Stimulated activated naive CD4-positive, alpha-beta T cell (primary cell): ENCODE data around the gene KLHL24.
"Not testable (repeated sequence)": the region's sequence is repeated elsewhere in the genome, so short reads cannot be mapped to it uniquely, and the experiment has no call there.

Experiments used
- DNase-seq, 6 experiments: peaks; one replicate each; lab custom pipeline; 2025; lab: John Stamatoyannopoulos, UW

KLHL24 gene

DNA sequence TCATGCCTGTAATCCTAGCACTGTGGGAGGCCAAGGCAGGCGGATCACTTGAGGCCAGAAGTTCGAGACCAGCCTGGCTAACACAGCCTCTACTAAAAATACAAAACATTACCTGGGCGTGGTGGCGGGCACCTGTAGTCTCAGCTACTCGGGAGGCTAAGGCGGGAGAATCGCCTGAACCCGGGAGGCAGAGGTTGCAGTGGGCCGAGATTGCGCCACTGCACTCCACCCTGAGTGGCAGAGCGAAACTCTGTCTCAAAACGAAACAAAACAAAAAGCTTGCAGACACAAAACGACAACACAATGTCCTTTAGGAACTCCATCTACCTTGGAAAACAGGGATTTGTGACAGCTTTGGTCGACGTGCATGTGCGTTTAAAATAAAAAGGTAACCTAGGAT lies 716 bp upstream of the KLHL24 start:
- no peak for DNase-seq

DNA sequence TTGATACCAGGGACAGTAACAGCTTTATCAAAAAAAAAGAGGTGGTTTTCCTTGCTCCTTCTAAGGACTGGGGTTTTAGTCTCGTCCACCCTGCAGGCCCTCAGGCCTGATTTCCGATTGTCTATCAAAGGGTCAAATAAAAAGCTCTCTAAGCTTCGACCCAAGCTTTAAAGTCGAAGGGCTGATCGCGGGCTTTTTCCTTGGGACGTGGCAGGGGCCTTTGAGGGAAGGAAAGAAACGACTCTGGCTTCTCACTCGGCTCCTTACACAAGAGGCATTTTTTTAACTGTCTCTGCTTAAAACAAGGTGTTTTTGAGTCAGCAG lies 354 bp upstream of the KLHL24 start:
- DNase-seq = no peak

DNA sequence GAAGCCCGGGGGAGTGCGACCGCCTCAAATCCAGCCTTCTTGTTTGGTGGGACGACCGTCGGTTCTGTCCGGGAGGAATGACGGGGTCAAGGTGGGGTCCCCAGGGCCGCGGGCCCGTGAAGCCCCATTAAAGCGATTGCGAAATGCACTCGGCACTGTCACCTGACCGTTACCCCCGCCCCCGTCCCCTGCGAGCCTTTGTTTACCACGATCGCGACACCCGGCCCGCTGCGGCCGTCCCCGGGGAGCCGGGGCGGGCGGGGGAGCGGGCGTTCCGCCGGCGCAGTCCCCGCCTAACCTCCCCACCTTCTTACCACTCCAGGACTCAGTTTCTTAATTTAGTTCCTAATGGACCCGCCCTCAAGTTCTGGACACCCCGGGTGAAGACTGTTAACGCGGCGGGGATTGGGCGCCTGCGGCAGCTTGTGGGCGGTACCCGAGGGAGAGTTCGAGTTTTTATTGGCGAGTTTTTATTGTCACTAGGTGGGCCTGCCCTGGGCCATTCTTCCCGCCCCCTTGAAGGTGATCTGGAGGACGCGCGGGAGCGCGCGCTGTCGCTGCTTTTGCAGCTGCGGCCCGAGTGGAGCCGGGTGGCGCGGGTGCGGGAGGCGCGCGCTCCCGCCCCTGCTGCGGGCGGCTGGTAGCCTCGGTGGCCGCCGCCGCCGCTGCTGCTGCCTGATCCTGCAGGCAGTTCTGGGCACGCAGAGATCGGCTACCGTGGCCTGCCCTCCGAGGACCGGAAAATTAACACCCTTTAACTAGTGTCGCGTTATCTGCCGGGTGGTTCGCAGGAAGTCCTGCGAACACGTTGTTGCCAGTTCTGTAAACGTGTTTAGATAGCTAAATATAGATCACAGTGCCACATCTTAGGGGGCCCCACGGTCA lies 1.0 kb downstream of the KLHL24 start:
- DNase-seq = peak; percentile 85 to 93 (median 92)

DNA sequence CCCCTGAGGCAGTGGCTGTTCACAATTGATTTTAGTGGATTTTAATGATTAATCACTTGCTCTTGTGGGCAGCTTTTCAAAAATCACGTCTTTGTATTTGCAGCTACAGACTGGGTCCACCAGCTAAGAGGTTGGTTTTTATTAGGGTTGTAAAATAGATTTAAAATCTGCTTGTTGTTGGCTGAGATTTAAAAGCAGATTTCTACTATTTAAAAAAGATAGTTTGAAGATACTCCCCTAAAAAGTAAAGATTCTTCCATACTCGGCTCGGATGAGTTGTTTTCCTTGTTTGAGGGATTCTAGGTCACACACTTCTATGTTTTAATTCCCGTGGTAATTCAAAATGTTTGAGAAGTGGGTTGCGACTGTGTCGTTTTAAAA lies 1.7 kb downstream of the KLHL24 start:
- no peak for DNase-seq

DNA sequence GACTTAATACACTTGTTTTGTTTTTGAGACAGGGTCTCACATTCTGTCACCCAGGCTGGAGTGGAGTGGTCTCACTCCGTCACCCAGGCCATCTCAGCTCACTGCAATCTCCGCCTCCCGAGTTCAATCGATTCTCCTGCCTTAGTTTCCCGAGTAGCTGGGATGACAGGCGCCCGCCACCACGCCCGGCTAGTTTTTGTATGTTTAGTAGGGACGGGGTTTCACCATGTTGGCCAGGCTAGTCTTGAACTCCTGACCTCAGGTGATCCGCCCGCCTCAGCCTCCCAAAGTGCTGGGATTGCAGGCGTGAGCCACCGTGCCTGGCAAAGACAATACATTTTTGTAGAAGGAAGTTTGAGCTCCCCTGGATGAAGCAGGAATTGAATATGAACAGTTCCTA lies 2.2 kb downstream of the KLHL24 start:
- DNase-seq = not testable (repeated sequence)

DNA sequence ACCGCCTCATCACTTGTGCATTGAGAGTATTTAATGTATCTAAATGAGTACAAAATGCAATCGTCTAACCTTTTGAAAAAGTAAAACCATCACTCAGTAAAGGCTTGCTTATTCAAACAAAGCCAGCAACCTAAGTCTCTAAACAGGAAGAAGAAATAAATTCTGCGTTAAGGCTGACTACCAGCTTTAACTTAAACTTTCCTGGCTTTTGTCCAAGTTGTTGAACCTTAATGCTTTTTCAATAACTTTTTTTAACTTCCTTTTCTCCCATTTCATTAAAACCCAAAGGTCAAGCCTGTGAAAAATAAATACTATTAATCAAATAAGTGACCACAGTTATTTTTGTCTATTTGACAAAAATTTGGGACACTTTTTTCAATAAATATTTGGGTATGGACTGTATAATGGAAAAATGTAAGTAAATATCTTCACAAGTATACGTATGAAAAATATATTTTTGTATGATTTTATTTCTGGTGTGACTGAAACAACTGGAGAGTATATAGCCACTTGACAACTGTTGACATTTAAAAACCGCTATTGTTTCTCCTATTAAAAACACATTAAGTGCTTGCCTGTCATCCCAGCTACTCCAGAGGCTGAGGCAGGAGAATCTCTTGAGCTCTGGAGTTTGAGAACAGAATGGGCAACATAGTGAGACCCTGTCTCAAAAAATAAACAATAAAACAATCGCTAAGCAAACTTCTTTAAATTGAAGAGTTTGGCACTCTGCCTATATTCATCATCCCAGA lies 2.9 kb downstream of the KLHL24 start:
- no peak for DNase-seq

DNA sequence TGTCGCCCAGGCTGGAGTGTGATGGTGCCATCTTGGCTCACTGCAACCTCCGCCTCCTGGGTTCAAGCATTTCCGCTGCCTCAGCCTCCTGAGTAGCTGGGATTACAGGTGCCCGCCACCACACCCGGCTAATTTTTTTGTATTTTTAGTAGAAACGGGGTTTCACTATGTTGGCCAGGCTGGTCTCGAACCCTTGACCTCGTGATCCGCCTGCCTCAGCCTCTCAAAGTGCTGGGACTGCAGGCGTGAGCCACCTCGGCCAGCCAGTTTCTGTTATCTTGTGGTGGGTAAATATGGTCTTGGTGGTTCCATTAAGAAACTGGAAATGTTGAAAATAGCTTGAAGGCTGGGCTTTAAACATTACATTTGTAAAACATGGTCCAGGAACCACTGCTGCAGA lies 5.2 kb downstream of the KLHL24 start:
- DNase-seq = not testable (repeated sequence)

DNA sequence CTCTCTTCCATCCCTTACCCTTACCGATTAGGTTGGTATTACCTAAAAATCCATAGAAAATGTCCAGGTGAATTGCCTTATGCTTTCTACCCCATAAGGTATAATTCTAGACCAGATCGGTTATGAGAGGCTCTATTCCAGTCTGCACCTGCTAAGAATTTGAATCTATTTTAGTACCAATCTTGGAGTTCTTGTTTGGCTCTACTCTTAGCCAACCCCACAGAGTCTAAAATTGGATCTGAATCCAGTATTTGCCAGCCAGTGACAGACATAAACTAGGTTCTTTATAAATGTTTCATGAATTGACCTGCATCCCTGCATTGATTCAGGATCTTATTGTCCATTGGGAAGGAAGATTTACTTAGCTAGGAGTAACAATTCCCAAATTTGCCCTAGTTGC lies 6.5 kb downstream of the KLHL24 start:
- no peak for DNase-seq

DNA sequence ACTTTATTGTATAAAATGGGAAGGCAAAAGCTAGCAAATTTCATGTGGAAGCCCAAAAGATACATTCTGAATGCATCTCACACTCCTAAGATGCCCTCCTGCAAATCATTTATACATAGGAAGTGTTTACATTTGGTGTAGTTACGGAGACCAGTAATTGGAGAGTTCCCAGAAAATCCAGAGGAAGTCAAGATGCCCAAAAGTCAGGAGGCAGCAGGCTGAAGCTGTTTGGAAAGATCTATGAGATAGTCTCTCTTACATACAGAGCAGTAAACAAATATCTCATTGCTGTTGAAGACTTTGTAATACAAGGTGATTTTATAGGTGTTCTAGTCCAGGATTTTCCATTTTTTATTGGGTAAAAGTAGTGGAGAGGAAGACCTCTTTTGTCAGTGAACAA lies 8.8 kb downstream of the KLHL24 start:
- no peak for DNase-seq

DNA sequence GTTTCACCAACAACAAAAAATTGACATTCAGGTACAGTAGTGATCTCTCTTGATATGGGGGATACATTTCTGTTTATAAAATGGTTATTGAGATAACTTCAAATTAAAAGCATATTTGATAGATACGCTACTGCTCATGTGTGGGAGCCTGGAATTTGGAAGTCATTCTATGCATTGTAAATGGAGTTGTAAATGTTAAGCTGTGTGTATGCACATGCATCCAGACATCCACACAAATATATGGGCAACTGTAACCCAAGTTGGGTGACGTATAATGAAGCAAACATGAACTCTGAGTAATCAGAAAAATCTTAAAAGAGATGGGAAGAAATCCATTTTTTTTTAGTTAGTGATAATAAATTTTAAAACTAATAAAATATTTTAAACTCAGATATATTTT lies 9.8 kb downstream of the KLHL24 start:
- DNase-seq = no peak

DNA sequence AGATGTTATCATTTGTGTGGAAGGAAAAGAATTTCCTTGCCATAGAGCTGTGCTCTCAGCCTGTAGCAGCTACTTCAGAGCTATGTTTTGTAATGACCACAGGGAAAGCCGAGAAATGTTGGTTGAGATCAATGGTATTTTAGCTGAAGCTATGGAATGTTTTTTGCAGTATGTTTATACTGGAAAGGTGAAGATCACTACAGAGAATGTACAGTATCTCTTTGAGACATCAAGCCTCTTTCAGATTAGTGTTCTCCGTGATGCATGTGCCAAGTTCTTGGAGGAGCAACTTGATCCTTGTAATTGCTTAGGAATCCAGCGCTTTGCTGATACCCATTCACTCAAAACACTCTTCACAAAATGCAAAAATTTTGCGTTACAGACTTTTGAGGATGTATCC lies 15.1 kb downstream of the KLHL24 start:
- no peak for DNase-seq

DNA sequence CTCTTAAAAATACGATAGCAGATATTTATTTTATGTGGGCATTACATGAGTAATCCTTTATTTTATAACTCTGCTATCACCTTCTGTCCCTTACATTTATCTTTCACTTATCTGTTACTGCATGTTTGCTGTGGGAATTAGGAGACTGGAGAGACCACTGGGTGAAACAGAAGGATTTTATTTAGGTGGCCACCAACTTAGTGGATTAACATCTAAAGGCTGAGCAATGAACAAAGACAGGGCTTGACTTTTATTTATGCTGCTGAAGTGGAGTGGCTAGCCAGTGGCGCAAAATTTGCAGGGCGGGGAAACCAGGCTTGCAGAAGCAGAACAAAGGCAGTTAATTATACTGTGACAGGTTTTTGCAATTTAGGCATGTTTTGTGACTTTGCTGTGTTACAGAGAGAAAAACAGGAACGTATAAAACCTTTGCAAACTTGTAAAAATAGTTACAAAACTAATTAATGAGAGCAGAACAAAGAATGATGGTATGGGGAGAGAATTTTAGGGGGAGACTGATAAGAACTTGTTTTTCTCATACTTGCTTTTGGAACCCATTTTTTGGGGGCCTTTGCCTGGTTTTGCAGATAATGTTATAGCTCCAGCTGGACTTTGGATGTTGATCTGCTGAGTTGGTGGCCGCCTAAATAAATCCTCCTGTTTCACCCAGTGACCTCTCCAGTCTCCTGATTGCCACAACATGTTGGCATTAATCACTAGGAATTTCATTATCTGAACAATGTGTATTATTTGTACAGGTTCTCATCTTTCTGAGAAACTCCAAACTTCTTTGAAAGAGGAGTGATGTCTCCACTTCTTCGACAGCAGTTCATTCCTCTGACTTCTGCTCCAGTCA lies 18.0 kb downstream of the KLHL24 start:
- DNase-seq = peak in 2 of 6 experiments; percentile 8 to 12

DNA sequence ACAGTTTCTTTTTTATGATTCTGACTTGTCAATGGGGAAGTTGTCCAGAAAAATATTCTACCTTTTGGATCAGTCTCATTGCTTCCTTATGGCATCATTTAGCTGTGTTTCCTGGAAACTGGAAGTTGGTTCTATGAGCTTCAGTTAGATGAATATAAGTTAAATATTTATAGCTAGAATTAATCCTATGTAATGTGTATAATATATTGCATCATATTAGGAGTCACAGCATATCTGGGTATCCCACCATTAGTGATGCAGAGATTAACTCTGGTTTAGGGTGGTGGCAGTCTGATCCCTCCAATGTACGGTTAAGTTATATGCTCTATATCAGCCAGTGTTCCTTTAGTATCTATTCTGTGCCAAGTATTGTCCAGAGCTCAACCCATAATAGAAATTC lies 19.3 kb downstream of the KLHL24 start:
- no peak for DNase-seq

DNA sequence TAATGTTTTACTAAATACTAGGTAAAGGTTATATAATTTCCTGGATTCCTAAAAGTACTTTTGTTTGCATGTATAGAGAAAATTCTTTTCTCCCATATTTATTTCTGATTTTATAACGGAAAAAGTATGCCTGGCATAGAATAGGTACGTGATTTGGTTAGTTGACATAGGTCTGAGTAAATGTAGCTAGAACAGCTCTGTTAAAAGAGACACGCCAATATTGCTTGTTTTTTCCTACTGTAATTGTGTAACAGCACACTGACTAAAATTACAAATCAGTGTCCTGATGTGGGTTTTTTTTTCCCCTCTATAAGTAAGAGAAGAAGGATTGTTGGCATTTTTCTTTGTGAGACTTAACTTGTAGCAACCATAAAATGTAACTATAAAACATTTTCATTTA lies 26.7 kb downstream of the KLHL24 start:
- DNase-seq = no peak

DNA sequence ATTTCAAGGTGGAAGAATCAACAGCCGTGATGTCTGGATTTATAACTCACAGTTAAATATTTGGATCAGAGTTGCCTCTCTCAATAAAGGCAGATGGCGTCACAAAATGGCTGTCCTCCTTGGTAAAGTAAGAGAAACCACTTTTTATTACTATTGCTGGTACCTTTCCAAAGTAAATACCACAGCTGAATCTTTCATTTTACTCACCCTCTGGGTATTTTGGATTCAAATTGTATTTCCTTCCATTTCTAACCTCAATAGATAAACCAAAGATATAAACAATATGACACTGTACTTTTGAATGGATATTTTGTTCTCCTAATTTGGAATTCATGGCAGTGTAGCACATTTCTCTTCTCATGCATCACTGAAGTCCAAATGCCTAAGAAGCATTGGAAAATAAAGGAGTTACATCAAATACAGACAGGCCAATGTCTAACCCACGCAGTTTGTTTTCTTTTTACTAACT lies 29.5 kb downstream of the KLHL24 start:
- DNase-seq = no peak

DNA sequence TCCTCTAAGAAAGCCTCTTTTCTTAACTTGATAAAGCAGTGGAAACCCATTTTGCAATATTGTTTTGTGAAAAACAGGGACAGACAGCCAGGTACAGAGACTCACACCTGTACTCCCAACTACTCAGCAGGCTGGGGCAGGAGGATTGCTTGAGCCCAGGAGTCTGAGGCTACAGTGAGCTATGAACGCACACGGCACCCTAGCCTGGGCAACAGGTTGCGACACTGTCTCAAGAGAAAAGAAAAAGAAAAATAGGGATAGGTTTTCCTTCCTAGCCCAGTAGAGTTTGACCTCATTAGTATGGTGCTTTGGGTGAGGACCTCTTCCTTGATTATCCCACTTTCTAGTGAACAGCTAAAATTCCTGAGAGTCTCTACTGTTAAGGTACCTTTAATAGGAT lies 44.6 kb downstream of the KLHL24 start:
- DNase-seq = no peak

DNA sequence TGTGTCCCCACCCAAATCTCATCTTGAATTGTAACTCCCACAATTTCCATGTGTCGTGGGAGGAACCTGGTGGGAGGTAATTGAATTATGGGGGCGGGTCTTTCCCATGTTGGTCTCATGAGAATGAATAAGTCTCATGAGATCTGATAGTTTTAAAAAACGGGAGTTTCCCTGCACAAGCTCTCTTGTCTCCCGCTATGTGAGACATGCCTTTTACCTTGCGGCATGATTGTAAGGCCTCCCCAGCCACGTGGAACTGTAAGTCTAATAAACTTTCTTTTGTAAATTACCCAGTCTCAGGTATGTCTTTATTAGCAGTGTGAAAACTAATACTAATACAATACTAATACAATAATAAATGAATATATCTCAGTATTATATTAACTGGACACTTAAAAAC lies 52.3 kb downstream of the KLHL24 start:
- no peak for DNase-seq

DNA sequence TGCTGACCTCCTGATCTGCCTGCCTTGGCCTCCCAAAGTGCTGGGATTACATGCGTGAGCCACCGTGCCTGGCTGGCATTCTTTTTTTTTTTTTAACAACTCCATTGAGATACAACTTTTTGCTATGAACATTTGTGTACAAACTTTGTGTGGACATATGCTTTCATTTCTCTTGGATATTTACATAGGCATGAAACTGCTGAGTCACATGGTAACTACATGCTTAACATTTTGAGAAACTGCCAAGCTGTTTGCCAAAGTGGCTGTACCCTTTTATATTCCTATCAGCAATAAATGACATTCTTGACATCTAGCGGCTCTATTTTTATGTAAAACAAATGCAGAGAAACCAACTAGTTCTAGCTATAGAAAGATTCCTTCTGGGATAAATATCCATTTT lies 53.5 kb downstream of the KLHL24 start:
- DNase-seq = no peak

DNA sequence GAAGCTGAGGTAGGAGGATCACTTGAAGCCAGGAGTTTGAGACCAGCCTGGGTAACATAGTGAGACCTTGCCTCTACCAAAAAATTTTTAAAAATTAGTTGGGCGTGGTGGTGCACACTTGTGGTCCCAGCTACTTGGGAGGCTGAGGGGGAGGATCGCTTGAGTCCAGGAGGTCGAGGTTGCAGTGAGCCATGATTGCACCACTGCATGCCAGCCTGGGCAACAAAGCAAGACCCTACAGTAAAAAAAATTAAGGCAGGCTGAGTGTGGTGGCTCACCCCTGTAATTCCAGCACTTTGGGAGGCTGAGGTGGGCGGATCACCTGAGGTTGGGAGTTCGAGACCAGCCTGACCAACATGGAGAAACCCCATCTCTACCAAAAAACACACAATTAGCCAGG lies 54.2 kb downstream of the KLHL24 start:
- not testable (repeated sequence) for DNase-seq

DNA sequence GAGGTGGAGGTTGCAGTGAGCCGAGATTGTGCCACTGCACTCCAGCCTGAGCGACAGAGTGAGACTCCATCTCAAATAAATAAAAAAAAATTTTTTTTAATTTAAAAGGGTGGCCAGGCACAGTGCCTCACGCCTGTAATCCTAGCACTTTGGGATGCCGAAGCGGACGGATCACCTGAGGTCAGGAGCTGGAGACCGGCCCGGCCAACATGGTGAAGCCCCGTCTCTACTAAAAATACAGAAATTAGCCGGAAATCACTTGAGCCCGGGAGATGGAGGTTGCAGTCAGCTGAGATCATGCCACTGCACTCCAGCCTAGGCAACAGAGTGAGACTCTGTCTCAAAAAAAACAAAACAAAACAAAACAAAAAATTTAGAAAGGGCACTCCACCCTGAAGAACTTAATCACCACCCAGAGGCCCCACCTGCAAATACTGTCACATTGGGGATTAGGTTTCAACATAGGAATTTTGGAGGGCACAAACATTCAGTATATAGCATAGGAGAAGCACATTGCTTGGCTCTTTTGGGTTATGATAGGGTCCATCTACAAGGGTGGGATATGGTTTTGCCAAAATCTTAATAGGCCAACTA lies 55.1 kb downstream of the KLHL24 start:
- no peak for DNase-seq

DNA sequence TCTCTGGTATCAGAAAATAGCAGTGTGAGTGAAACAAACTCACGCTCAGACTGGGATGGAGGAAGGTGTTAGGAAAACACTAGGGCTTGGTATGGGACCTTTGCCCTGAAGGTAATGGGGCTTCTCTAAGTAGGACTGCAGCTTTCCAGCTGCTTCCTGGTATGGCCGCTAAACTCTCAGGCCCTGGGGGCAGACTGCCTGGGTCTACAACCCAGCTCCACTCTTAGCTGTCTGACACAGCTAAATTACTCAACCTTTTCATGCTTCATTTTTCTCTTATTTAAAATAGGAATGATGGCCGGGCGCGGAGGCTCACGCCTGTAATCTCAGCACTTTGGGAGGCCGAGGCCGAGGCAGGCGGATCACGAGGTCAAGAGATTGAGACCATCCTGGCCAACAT lies 57.0 kb downstream of the KLHL24 start:
- DNase-seq = no peak
